Esophagus muscularis mucosa (tissue), 4 donors: ENCODE data around the gene KANSL3. TPM values are rescaled to one million over a fixed set of nuclear protein-coding genes. Genes with fewer than 3 reads are reported as not detected.

Source experiments
- DNase-seq: peaks from one replicate; pipeline ENCODE4 v3.0.0-alpha.2; 2017; ENCODE audit errors: extremely low spot score
- H3K27ac ChIP-seq, 4 donors: fragments of 200-600 bp; sonication (generic); replicated peaks in 1 of 4; 1 replicate in 3 of 4; 2 replicates in 1 of 4; pipeline ENCODE4 v1.5.1; 2016 to 2019; ENCODE audit warnings: mild to moderate bottlenecking in 1 of 4
- H3K27me3 ChIP-seq, 4 donors: fragments of 200-600 bp; sonication (generic); one replicate each; pipeline versions ENCODE4 v1.5.1 to v1.6.0; 2016 to 2019
- H3K36me3 ChIP-seq, 4 donors: fragments of 200-600 bp; sonication (generic); one replicate each; pipeline ENCODE4 v1.5.1; 2016 to 2019
- H3K4me1 ChIP-seq, 4 donors: fragments of 200-600 bp; sonication (generic); one replicate each; pipeline ENCODE4 v1.5.1; 2016 to 2019
- H3K4me3 ChIP-seq, 4 donors: fragments of 200-600 bp; sonication (generic); 1 replicate in 2 of 4; 2 replicates in 2 of 4; pipeline ENCODE4 v1.5.1; 2016 to 2019; ENCODE audit warnings: mild to moderate bottlenecking in 4 of 4, moderate library complexity in 1 of 4
- H3K9me3 ChIP-seq, 4 donors: fragments of 200-600 bp; sonication (generic); 1 replicate in 3 of 4; 2 replicates in 1 of 4; pipeline ENCODE4 v1.5.1; 2016 to 2019
- EP300 ChIP-seq: sonication (generic); formaldehyde crosslinking; IDR thresholded peaks from one replicate; pipeline ENCODE4 v1.6.1; 2017; ENCODE audit warnings: antibody characterized with exemption
- POLR2A ChIP-seq: fragments of 450-650 bp; IDR thresholded peaks from one replicate; pipeline ENCODE4 v1.6.1; 2017; ENCODE audit warnings: antibody characterized with exemption, moderate library complexity, mild to moderate bottlenecking, low read depth
- POLR2AphosphoS5 ChIP-seq, 2 donors: sonication (generic); formaldehyde crosslinking; IDR thresholded peaks; one replicate each; pipeline ENCODE4 v1.6.1; 2017; ENCODE audit warnings: antibody characterized with exemption in 2 of 2
- WGBS: methylation state at CpG from one replicate; pipeline ENCODE4 v1.1.5; 2018; 5-methylcytosine and 5-hydroxymethylcytosine counted together
- intact Hi-C: fragments of 100-400 bp; cut with DNase I; formaldehyde crosslinking; loops from one replicate; pipeline ENCODE4 v1.15.1; 2023
- total RNA-seq, 4 donors: library from RNA; depleted of rRNA; stranded (reverse); fragments of >200 nt; gene quantifications; one replicate each; pipeline versions ENCODE4 v1.1.0 to v1.2.1, GENCODE V29; 2016
- TF ChIP-seq, protein P1 (sequence below), 3 experiments: fragments of 200-600 bp in 2 of 3; fragments of 450-650 bp in 1 of 3; sonication (generic) in 2 of 3; IDR thresholded peaks; one replicate each; pipeline ENCODE4 v1.5.1; 2017 to 2019; ENCODE audit warnings: antibody characterized with exemption in 3 of 3, mild to moderate bottlenecking in 2 of 3, moderate library complexity in 1 of 3

Gene KANSL3
- total RNA-seq, 4 donors from 2014 or later, result 54.2 to 63.1 (median 59.5) TPM

- no peaks in the 10 kb centered on the region for H3K27me3 ChIP-seq
- 82% methylated on average over 9 of the region's 9 CpGs for WGBS
- H3K4me3 ChIP-seq, result no peak overlapping the region
- intact Hi-C loops, result loop anchor here (10.0 kb wide), 1 partner anchor 181 kb away; the partner anchor contains the start of gene CNNM3
- no peak for TF ChIP-seq POLR2AphosphoS5 (IDR thresholded peaks at IDR 0.05)
- TF ChIP-seq, protein P1, sequence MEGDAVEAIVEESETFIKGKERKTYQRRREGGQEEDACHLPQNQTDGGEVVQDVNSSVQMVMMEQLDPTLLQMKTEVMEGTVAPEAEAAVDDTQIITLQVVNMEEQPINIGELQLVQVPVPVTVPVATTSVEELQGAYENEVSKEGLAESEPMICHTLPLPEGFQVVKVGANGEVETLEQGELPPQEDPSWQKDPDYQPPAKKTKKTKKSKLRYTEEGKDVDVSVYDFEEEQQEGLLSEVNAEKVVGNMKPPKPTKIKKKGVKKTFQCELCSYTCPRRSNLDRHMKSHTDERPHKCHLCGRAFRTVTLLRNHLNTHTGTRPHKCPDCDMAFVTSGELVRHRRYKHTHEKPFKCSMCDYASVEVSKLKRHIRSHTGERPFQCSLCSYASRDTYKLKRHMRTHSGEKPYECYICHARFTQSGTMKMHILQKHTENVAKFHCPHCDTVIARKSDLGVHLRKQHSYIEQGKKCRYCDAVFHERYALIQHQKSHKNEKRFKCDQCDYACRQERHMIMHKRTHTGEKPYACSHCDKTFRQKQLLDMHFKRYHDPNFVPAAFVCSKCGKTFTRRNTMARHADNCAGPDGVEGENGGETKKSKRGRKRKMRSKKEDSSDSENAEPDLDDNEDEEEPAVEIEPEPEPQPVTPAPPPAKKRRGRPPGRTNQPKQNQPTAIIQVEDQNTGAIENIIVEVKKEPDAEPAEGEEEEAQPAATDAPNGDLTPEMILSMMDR (IDR thresholded peaks at IDR 0.05), result no peak
- TF ChIP-seq EP300, result no peak
- no peak for TF ChIP-seq POLR2A
- H3K27ac ChIP-seq, result no peak overlapping the region
- peaks cover 34 to 73% (median 59%) of the 10 kb centered on the region in 4 donors for H3K4me1 ChIP-seq
- no peak for DNase-seq
- peaks cover 10 to 54% (median 31%) of the 10 kb centered on the region in 4 donors for H3K36me3 ChIP-seq
- H3K9me3 ChIP-seq, result no peaks in the 10 kb centered on the region
These were observed 4.5 kb downstream of the KANSL3 start for GRCh38 chr2:96633641-96634040.

- peak overlapping the region in 3 of 4 donors; percentile 22 to 39 (median 30) for H3K27ac ChIP-seq
- intact Hi-C loops, result loop anchor here (10.0 kb wide), 1 partner anchor 183 kb away; the partner anchor contains the start of gene CNNM3
- no peaks in the 10 kb centered on the region for H3K9me3 ChIP-seq
- H3K36me3 ChIP-seq, result peaks cover 16 to 71% (median 41%) of the 10 kb centered on the region in 4 donors
- no peaks in the 10 kb centered on the region for H3K27me3 ChIP-seq
- 71% methylated on average over 4 of the region's 4 CpGs for WGBS
- peaks cover 29 to 79% (median 66%) of the 10 kb centered on the region in 4 donors for H3K4me1 ChIP-seq
- DNase-seq, result no peak
- TF ChIP-seq POLR2AphosphoS5 (IDR thresholded peaks at IDR 0.05) (no peak), EP300 (no peak), POLR2A (no peak)
- TF ChIP-seq, protein P1 (IDR thresholded peaks at IDR 0.05), result no peak
- no peak overlapping the region for H3K4me3 ChIP-seq
These were observed 6.2 kb downstream of the KANSL3 start for GRCh38 chr2:96631804-96632435.

DNA sequence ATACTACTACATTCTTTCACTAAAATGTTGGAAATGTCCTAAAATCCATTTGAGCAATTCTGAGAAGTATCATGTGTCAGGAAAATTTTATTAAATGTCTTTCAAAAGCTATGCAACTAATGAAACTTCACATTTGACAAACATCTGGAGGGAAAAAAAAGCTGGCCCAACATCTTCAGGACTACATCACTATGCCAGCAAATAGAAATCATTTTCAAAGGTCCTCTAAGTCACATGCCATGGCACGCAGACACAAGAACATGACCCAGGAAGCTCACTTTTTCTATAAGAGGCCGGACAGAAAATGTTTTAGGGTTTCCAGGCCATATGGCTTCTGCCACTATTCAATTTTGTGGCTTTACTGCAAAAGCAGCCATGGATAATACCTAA lies 11.6 kb downstream of the KANSL3 start:
- intact Hi-C loops, result no loop called here
- no peak for DNase-seq
- Histone ChIP-seq H3K4me1 (peaks cover 12 to 59% (median 49%) of the 10 kb centered on the region in 4 donors), H3K36me3 (peaks cover 14 to 55% (median 28%) of the 10 kb centered on the region in 4 donors), H3K9me3 (no peaks in the 10 kb centered on the region), H3K27me3 (no peaks in the 10 kb centered on the region), H3K27ac (peak overlapping the region; percentile 44 to 70 (median 56)), H3K4me3 (no peak overlapping the region)
- WGBS, result 35% methylated on average over 2 of the region's 2 CpGs
- TF ChIP-seq, protein P1 (IDR thresholded peaks at IDR 0.05), result no peak
- TF ChIP-seq POLR2A (no peak), EP300 (no peak), POLR2AphosphoS5 (IDR thresholded peaks at IDR 0.05) (no peak)

- peak overlapping the region; percentile 44 to 70 (median 56) for H3K27ac ChIP-seq
- no peak overlapping the region for H3K4me3 ChIP-seq
- no peaks in the 10 kb centered on the region for H3K9me3 ChIP-seq
- intact Hi-C loops, result no loop called here
- no peaks in the 10 kb centered on the region for H3K27me3 ChIP-seq
- peaks cover 8 to 52% (median 25%) of the 10 kb centered on the region in 4 donors for H3K36me3 ChIP-seq
- 25% methylated on average over 5 of the region's 5 CpGs for WGBS
- TF ChIP-seq, protein P1 (IDR thresholded peaks at IDR 0.05), result no peak
- TF ChIP-seq POLR2A (no peak), EP300 (no peak), POLR2AphosphoS5 (IDR thresholded peaks at IDR 0.05) (no peak)
- DNase-seq, result no peak
- H3K4me1 ChIP-seq, result peaks cover 12 to 53% (median 46%) of the 10 kb centered on the region in 4 donors
These were observed 12.2 kb downstream of the KANSL3 start for GRCh38 chr2:96625571-96626552.
